A549 (cell line): ENCODE results near the gene FAM163A. TPM values are rescaled to one million over a fixed set of nuclear protein-coding genes. Genes with fewer than 3 reads are reported as not detected.
A peak's percentile ranks its signal among the peaks of the same experiment; 100 is the strongest.
"Not testable (repeated sequence)": the region's sequence is repeated elsewhere in the genome, so short reads cannot be mapped to it uniquely, and the experiment has no call there.

ENCODE experiments used
- ATAC-seq, 2 experiments: fragments of 200-7000 bp in 1 of 2; fragments of >200 bp in 1 of 2; cut with Nextera tagmentation in 1 of 2; cut with Tn5 transposase in 1 of 2; 3 replicates each; pipeline versions ENCODE4 v1.8.0 to v1.9.1; 2018 to 2020; ENCODE audit warnings: mild to moderate bottlenecking in 1 of 2, moderate library complexity in 1 of 2
- CTCF ChIA-PET: fragments of 300-600 bp; sonication (Branson Sonifier 250); formaldehyde crosslinking; extraction: SDS; loops from one replicate; lab custom pipeline; 2021; ENCODE audit warnings: antibody characterized with exemption, inconsistent platforms; lab: Yijun Ruan, JAX
- POLR2A ChIA-PET: fragments of 350-600 bp; formaldehyde crosslinking; extraction: SDS; loops from one replicate; lab custom pipeline; 2021; ENCODE audit warnings: antibody characterized with exemption, inconsistent platforms; lab: Yijun Ruan, JAX
- DNase-seq, 2 experiments: peaks; one replicate each; pipeline versions ENCODE4 v3.0.0 to v3.0.0-alpha.2; 2011 to 2016; ENCODE audit warnings: low read depth in 1 of 2, low spot score in 1 of 2
- FAIRE-seq: peaks from 2 replicates; lab custom pipeline; 2011; peaks lifted over from hg19 to GRCh38; lab: Jason Lieb, UNC
- H3K27ac ChIP-seq, 2 experiments: fragments of >200 bp; sonication (Bioruptor Twin); formaldehyde crosslinking; 3 replicates each; pipeline ENCODE4 v1.5.1; 2016 to 2017
- H3K4me1 ChIP-seq: fragments of >200 bp; sonication (Bioruptor Twin); formaldehyde crosslinking; 3 replicates; pipeline ENCODE4 v1.6.1; 2016
- H3K4me2 ChIP-seq: fragments of >200 bp; sonication (Bioruptor Twin); formaldehyde crosslinking; 3 replicates; pipeline ENCODE4 v1.6.1; 2016
- H3K4me3 ChIP-seq: fragments of >200 bp; sonication (Bioruptor Twin); formaldehyde crosslinking; 3 replicates; pipeline ENCODE4 v1.5.1; 2016
- H3K9me3 ChIP-seq: fragments of >200 bp; sonication (Bioruptor Twin); formaldehyde crosslinking; 3 replicates; pipeline ENCODE4 v1.6.1; 2016
- CBX2 ChIP-seq: fragments of 200-600 bp; sonication (generic); IDR thresholded peaks from 2 replicates; pipeline ENCODE4 v1.6.1; 2016; ENCODE audit warnings: low read depth, mild to moderate bottlenecking, borderline replicate concordance
- CBX8 ChIP-seq: fragments of 200-600 bp; sonication (generic); IDR thresholded peaks from 2 replicates; pipeline ENCODE4 v1.6.1; 2016
- CHD2 ChIP-seq: fragments of 150-350 bp; IDR thresholded peaks from 2 replicates; pipeline ENCODE4 v1.6.1; 2014; ENCODE audit warnings: low read length; ENCODE audit not compliant: partially characterized antibody
- HDAC2 ChIP-seq: fragments of 200-600 bp; sonication (generic); IDR thresholded peaks from 2 replicates; pipeline ENCODE4 v1.6.1; 2016
- HEYL ChIP-seq: fragments of 250-450 bp; sonication (Bioruptor Pico); IDR thresholded peaks from 2 replicates; pipeline ENCODE4 v1.8.0; 2021; ENCODE audit warnings: mild to moderate bottlenecking, moderate library complexity
- JUN ChIP-seq, 2 experiments: fragments of >200 bp; sonication (Bioruptor Twin); formaldehyde crosslinking; IDR thresholded peaks; 2 replicates in 1 of 2; 3 replicates in 1 of 2; pipeline ENCODE4 v1.6.1; 2016 to 2017
- KDM5A ChIP-seq: fragments of 200-600 bp; sonication (generic); IDR thresholded peaks from 2 replicates; pipeline ENCODE4 v1.6.1; 2016; ENCODE audit warnings: antibody characterized with exemption, mild to moderate bottlenecking
- MYC ChIP-seq: IDR thresholded peaks from 2 replicates; pipeline ENCODE4 v1.6.1; 2012; ENCODE audit warnings: mild to moderate bottlenecking, inconsistent platforms, low read length, improper control_type of control experiment, borderline replicate concordance
- RAD21 ChIP-seq, 2 experiments: fragments of >200 bp in 1 of 2; sonication (Bioruptor Twin) in 1 of 2; formaldehyde crosslinking in 1 of 2; IDR thresholded peaks in 1 of 2; conservative IDR thresholded peaks in 1 of 2; 2 replicates in 1 of 2; 3 replicates in 1 of 2; pipeline ENCODE4 v1.6.1; 2012 to 2018; ENCODE audit warnings: inconsistent platforms in 1 of 2
- RARB ChIP-seq: fragments of 250-450 bp; sonication (Bioruptor Pico); IDR thresholded peaks from 2 replicates; pipeline ENCODE4 v1.8.0; 2021; ENCODE audit warnings: mild to moderate bottlenecking, moderate library complexity
- RFX5 ChIP-seq: fragments of 450-650 bp; IDR thresholded peaks from 2 replicates; pipeline ENCODE4 v1.7.1; 2014; ENCODE audit warnings: antibody characterized with exemption, mild to moderate bottlenecking, moderate library complexity
- SMC3 ChIP-seq: fragments of >200 bp; sonication (Bioruptor Twin); formaldehyde crosslinking; IDR thresholded peaks from 3 replicates; pipeline ENCODE4 v1.6.1; 2018; ENCODE audit warnings: inconsistent platforms
- SREBF2 ChIP-seq: fragments of 450-650 bp; IDR thresholded peaks from 2 replicates; pipeline ENCODE4 v1.6.1; 2014; ENCODE audit warnings: mild to moderate bottlenecking, moderate library complexity
- ZFP36 ChIP-seq: fragments of 450-650 bp; IDR thresholded peaks from 2 replicates; pipeline ENCODE4 v1.6.1; 2014; ENCODE audit warnings: borderline replicate concordance; ENCODE audit not compliant: partially characterized antibody
- WGBS: methylation state at CpG from one replicate; pipeline ENCODE4 v1.1.6; 2017; ENCODE audit errors: missing lambda C conversion rate; 5-methylcytosine and 5-hydroxymethylcytosine counted together
- polyA minus RNA-seq: library from RNA; depleted of rRNA, polyadenylated mRNA; stranded (reverse); fragments of >200 nt; gene quantifications from 2 replicates; pipeline ENCODE4 v1.2.3, GENCODE V29; 2011; rRNA and poly(A)+ RNA removed
- polyA plus RNA-seq, 4 experiments: library from polyadenylated mRNA; depleted of rRNA in 3 of 4; stranded (reverse); fragments of >200 nt; fragmentation: RNase III in 1 of 4; extraction: RNeasy Plus Mini Kit Qiagen cat#74134 plus additional on column Dnase treatment in 1 of 4; gene quantifications; 2 replicates in 3 of 4; 3 replicates in 1 of 4; pipeline ENCODE4 v1.2.3, GENCODE V29; 2011 to 2017
- TF ChIP-seq, protein P1 (sequence below): fragments of 450-650 bp; IDR thresholded peaks from 2 replicates; pipeline ENCODE4 v1.6.1; 2014; ENCODE audit warnings: antibody characterized with exemption
- TF ChIP-seq, protein P2 (sequence below): IDR thresholded peaks from 2 replicates; pipeline ENCODE4 v1.6.1; 2012
- TF ChIP-seq, protein P3 (sequence below): IDR thresholded peaks from 2 replicates; pipeline ENCODE4 v1.6.1; 2012

FAM163A gene
- not detected in 2 replicates for polyA plus RNA-seq (2011; rRNA removed)
- polyA plus RNA-seq (2012; cell fraction: cytosol; rRNA removed), result not detected in 2 replicates
- polyA plus RNA-seq (2012; cell fraction: nucleus; rRNA removed), result 0.01 TPM in 1 of 2 replicates, not detected in the other
- not detected in 3 replicates for polyA plus RNA-seq (2017; fragmentation: RNase III; extraction: RNeasy Plus Mini Kit Qiagen cat#74134 plus additional on column Dnase treatment)
- polyA minus RNA-seq, result 0.21 TPM in 1 of 2 replicates, not detected in the other

DNA sequence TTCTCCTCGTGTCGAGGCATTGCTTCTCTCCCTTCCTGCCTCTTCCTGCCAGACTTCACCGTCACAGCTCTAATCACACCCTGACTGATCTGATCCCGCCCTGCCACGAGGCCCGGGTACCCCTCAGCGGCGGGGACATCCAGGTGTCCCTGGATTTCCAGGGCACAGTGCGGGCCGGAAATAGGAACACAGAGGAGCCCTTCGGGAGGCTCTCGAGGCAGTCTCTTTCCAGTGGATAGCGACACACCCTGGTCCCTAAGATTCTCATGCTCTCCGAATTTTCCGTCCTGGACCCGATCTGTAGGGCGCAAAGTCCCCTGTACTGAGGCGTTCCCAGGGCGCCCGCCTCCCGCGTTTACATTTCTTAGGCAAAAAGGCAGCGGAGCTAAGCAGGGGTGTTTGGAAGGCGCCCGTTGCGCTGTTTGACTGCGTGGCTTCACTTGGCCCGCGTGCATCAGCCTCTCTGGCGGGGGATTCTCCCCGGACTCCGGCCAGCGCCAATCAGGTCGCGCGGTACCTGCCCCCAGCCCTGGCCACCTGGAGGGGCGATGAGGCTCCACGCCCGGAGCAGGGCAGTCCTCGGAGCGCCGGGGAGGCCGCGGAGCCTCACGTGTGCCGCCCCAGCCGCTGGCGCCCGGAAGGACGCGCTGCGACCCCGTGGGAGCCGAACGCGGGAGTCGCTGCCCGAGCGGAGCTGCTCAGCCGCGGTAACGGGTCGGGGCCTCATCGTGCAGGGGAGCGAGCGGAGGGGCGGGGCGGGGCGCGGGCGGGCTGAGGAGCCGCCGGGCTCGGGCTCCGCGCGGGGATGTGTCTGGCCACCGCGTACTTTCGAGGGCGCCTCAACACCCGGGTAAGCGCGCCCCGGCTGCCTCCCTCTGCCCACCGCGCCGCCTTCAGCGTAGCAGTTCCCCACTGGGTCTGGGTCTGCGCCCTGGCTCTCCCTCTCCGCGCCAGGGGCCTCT, at the start of gene FAM163A:
Gene FAM163A (plus strand): TSS at position 575 of the 962 bp plus-strand sequence. CDS start 69,807 bp downstream, outside the sequence.
- POLR2A ChIA-PET, result no interaction called here
- TF ChIP-seq, protein P1, sequence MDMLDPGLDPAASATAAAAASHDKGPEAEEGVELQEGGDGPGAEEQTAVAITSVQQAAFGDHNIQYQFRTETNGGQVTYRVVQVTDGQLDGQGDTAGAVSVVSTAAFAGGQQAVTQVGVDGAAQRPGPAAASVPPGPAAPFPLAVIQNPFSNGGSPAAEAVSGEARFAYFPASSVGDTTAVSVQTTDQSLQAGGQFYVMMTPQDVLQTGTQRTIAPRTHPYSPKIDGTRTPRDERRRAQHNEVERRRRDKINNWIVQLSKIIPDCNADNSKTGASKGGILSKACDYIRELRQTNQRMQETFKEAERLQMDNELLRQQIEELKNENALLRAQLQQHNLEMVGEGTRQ, result no peak
- TF ChIP-seq, protein P2, sequence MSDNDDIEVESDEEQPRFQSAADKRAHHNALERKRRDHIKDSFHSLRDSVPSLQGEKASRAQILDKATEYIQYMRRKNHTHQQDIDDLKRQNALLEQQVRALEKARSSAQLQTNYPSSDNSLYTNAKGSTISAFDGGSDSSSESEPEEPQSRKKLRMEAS, result 0 out of 2 replicates have a peak, but pooled peaks have one; percentile 15
- peak within 1 kb of the TSS in 1 of 2 experiments; percentile 36; a peak in 2 of 6 replicates for H3K27ac ChIP-seq

DNA sequence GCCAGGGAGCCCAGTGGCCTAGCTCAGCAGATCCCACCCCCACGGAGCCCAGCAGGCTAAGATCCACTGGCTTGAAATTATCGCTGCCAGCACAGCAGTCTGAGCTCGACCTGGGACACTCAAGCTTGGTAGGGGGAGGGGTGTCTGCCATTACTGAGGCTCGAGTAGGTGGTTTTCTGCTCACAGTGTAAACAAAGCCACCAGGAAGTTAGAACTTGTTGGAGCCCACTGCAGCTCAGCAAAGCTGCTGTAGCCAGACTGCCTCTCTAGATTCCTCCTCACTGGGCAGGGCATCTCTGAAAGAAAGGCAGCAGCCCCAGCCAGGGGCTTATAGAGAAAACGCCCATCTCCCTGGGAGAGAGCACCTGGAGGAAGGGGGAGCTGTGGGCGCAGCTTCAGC, 48.6 kb upstream of the FAM163A start:
- H3K4me2 ChIP-seq, result not testable (repeated sequence)

More for the DNA sequence above, at the start of gene FAM163A:
- CTCF ChIA-PET, result no interaction called here
- FAIRE-seq, result no peak
- peaks cover 7% of the 10 kb centered on the region; the same call in 2 of the 3 replicates for H3K4me1 ChIP-seq
- WGBS, result 16% methylated on average over 24 of the region's 92 CpGs
- peaks cover 6% of the 10 kb centered on the region for H3K9me3 ChIP-seq
- peak in 1 of 2 experiments; percentile 15 for DNase-seq
- ATAC-seq, result peak; percentile 57 to 74
- peak within 1 kb of the TSS; percentile 98 for H3K4me2 ChIP-seq
- H3K4me3 ChIP-seq, result peak within 1 kb of the TSS; percentile 47

DNA sequence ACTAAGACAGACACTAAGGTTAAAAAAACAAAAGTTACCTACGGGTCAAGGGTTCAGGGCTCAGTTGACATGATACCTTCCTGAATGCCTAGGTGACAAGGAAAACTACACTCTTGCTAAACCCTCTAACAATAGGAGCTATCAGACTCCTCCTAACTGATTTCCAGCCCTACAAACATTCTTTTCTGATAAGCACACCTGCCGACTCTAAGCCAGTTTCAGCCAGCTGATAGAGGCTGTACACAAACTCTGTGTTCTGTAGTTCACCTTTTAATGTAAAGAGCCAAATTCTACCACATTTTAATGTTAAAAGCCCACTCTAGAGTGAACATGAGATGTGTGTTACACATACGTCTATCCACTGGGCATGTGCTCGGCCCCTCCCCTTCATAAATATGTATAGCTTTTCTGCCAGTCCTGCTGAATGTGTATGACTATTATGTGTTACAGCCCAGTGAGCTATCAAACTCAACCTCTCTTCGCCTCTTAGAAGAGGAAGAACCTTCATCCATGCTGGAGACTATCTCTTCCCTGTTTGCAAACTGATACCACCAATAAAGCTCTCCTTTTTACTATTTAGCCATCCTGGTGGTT, 40.0 kb upstream of the FAM163A start:
- ATAC-seq, result no peak
- ChIA-PET POLR2A (no interaction called here), CTCF (interaction anchor here (0.7 to 21.7 kb wide), 4 partner anchors 9 to 476 kb away, joined by 3 to 644 read pairs (median 3); no protein-coding TSS in a partner anchor)
- H3K9me3 ChIP-seq, result no peaks in the 10 kb centered on the region
- WGBS, result 31% methylated on average over 5 of the region's 5 CpGs
- H3K4me2 ChIP-seq, result no peak overlapping the region
- no peak overlapping the region for H3K4me3 ChIP-seq
- no peak overlapping the region for H3K27ac ChIP-seq
- no peak for DNase-seq
- TF ChIP-seq CHD2 (no peak), RAD21 (conservative IDR thresholded peaks at IDR 0.05 in 1 of 2, IDR thresholded peaks at IDR 0.05 in 1 of 2) (no peak), RARB (CRISPR knock-in tag) (no peak), MYC (no peak), HDAC2 (no peak), CBX8 (no peak), ZFP36 (no peak), SREBF2 (no peak), KDM5A (no peak), RFX5 (no peak), CBX2 (no peak), JUN (IDR thresholded peaks at IDR 0.05) (no peak), SMC3 (no peak), HEYL (CRISPR knock-in tag) (no peak)
- TF ChIP-seq, protein P3, sequence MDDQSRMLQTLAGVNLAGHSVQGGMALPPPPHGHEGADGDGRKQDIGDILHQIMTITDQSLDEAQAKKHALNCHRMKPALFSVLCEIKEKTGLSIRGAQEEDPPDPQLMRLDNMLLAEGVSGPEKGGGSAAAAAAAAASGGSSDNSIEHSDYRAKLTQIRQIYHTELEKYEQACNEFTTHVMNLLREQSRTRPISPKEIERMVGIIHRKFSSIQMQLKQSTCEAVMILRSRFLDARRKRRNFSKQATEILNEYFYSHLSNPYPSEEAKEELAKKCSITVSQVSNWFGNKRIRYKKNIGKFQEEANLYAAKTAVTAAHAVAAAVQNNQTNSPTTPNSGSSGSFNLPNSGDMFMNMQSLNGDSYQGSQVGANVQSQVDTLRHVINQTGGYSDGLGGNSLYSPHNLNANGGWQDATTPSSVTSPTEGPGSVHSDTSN, result no peak
- no peak for FAIRE-seq
- H3K4me1 ChIP-seq, result no peaks in the 10 kb centered on the region

More for the DNA sequence above, 48.6 kb upstream of the FAM163A start:
- FAIRE-seq, ATAC-seq, H3K27ac ChIP-seq, DNase-seq, H3K4me3 ChIP-seq, POLR2A ChIA-PET, H3K4me1 ChIP-seq, H3K9me3 ChIP-seq: not testable (repeated sequence)
- 13% methylated on average over 6 of the region's 6 CpGs for WGBS
- CTCF ChIA-PET, result interaction anchor here (0.8 to 21.7 kb wide), 5 partner anchors 9 to 788 kb away, joined by 3 to 644 read pairs (median 5); no protein-coding TSS in a partner anchor
